ENCODE results near the gene SRP68.

The SRP68 gene

DNA sequence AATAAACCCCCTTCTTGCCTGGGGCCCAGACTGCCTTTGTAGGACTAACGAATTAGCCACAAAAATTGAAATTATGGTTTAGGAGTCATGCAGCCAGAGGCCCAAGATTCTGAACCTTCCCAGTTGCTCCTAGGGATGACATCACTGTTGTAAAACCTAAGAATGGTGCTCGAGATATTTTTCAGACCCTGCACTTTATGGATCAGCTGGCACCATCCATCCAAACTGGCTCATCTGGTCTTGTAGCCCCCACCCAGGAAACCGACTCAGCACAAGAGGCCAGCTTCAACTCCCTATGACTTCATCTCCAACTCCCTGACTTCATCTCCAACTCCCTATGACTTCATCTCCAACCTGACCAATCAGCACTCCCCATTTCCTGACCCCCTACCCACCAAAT, 34.3 kb downstream of the SRP68 start:
- TF ChIP-seq, protein P1, sequence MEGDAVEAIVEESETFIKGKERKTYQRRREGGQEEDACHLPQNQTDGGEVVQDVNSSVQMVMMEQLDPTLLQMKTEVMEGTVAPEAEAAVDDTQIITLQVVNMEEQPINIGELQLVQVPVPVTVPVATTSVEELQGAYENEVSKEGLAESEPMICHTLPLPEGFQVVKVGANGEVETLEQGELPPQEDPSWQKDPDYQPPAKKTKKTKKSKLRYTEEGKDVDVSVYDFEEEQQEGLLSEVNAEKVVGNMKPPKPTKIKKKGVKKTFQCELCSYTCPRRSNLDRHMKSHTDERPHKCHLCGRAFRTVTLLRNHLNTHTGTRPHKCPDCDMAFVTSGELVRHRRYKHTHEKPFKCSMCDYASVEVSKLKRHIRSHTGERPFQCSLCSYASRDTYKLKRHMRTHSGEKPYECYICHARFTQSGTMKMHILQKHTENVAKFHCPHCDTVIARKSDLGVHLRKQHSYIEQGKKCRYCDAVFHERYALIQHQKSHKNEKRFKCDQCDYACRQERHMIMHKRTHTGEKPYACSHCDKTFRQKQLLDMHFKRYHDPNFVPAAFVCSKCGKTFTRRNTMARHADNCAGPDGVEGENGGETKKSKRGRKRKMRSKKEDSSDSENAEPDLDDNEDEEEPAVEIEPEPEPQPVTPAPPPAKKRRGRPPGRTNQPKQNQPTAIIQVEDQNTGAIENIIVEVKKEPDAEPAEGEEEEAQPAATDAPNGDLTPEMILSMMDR (IDR thresholded peaks at IDR 0.05; ENCODE audit: insufficient read depth, low read depth, low read length, missing control alignments): no peak
- no peak overlapping the region for H3K4me3 ChIP-seq (ENCODE audit: low read length)
- no peak for DNase-seq (ENCODE audit: low read depth)

GRCh38 chr17:76036497-76037261, 35.6 kb downstream of the SRP68 start:
- no peak overlapping the region for H3K4me3 ChIP-seq (ENCODE audit: low read length)
- no peak for DNase-seq (ENCODE audit: low read depth)
- TF ChIP-seq, protein P1 (IDR thresholded peaks at IDR 0.05; ENCODE audit: insufficient read depth, low read depth, low read length, missing control alignments): no peak

- H3K4me3 ChIP-seq (ENCODE audit: low read length): no peak overlapping the region
- TF ChIP-seq, protein P1 (IDR thresholded peaks at IDR 0.05; ENCODE audit: insufficient read depth, low read depth, low read length, missing control alignments): no peak
- DNase-seq (ENCODE audit: low read depth): no peak
These were observed 37.6 kb downstream of the SRP68 start for GRCh38 chr17:76034428-76035350.

DNA sequence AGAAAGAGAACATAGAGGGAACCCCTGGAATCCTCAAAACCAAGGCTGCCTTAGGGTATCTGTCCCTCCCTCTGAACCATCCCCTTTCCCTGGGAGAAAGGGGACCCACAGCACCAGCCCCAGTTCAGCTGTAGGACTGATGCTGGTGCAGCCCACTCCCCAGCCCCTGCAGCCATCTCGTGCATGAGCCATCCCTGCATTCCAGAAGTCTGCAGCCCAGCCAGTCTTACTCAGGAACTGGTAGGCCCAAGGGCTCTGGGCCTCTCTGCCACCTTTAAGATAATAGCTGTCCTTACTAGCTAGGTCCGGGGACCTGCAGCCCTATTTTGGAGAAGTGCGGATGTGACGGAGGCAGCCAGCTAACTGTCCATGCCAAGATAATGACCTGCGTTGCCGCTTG, 39.2 kb downstream of the SRP68 start:
- TF ChIP-seq, protein P1 (IDR thresholded peaks at IDR 0.05; ENCODE audit: insufficient read depth, low read depth, low read length, missing control alignments): no peak
- H3K4me3 ChIP-seq (ENCODE audit: low read length): no peak overlapping the region
- DNase-seq (ENCODE audit: low read depth): no peak

GRCh38 chr17:76032780-76033108, 39.6 kb downstream of the SRP68 start:
- TF ChIP-seq, protein P1 (IDR thresholded peaks at IDR 0.05; ENCODE audit: insufficient read depth, low read depth, low read length, missing control alignments): no peak
- no peak for DNase-seq (ENCODE audit: low read depth)

DNA sequence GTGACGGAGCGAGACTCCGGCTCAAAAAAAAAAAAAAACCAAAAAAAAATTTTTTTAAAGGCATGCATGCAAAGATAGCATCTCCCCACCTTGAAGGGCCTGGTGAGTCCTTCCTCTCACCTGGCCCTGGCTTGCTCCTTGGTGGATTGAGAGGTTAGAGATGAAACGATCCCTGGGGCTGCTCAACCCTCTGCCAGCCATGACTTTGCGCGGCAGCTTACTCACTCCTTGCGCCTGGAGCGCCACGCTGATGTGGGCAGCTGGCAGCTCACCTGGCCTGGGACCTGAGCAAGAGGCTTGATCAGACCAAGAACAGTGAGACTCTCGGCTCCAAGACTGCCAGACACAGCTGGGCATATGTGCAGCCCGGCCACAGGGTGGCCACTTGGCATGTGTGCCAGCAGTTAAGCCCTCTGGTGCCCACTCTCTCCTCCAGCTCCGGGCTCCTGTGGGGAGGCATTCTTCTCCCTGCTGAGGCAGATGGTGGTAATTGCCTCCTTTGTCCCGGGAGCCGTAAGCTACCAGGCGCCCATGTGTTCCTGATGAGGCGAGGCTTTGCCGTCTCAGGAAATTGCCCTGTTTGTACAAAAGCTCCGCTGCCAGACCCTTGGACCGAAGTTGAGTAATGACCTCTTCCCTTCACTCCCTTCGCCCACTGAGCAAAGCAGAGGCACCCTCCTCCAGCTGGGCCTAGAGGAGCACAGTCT, 40.1 kb downstream of the SRP68 start:
- H3K4me3 ChIP-seq (ENCODE audit: low read length): no peak overlapping the region
- DNase-seq (ENCODE audit: low read depth): no peak
- TF ChIP-seq, protein P1 (IDR thresholded peaks at IDR 0.05; ENCODE audit: insufficient read depth, low read depth, low read length, missing control alignments): no peak

More at GRCh38 chr17:76032780-76033108, 39.6 kb downstream of the SRP68 start:
- H3K4me3 ChIP-seq (ENCODE audit: low read length): no peak overlapping the region

All from epithelial cell of esophagus (primary cell).